H9 (cell line): ENCODE results near the gene C3orf52. TPM values are rescaled to one million over a fixed set of nuclear protein-coding genes. Genes with fewer than 3 reads are reported as not detected.

Experiments used
- DNase-seq: peaks from one replicate; pipeline ENCODE4 v3.0.0-alpha.2; 2017
- H2AFZ ChIP-seq: one replicate; pipeline ENCODE4 v1.6.1; 2013; ENCODE audit warnings: mild to moderate bottlenecking, low read length, control low read depth, moderate library complexity
- H2AK5ac ChIP-seq: 2 replicates; pipeline ENCODE4 v1.6.1; 2013; ENCODE audit warnings: low read length, control low read depth, mixed read lengths; ENCODE audit not compliant: insufficient read length
- H2BK120ac ChIP-seq: one replicate; pipeline ENCODE4 v1.6.1; 2013; ENCODE audit warnings: low read depth, mild to moderate bottlenecking, low read length, control low read depth, inconsistent platforms; ENCODE audit not compliant: poor library complexity, severe bottlenecking
- H2BK12ac ChIP-seq: 2 replicates; pipeline ENCODE4 v1.6.1; 2013; ENCODE audit warnings: low read length, control low read depth, mixed read lengths, low read depth; ENCODE audit not compliant: insufficient read length
- H2BK15ac ChIP-seq: 2 replicates; pipeline ENCODE4 v1.6.1; 2013; ENCODE audit warnings: low read depth, low read length, control low read depth
- H2BK20ac ChIP-seq: one replicate; pipeline ENCODE4 v1.6.1; 2013; ENCODE audit warnings: low read depth, mild to moderate bottlenecking, low read length, control low read depth, inconsistent platforms; ENCODE audit not compliant: poor library complexity, severe bottlenecking
- H2BK5ac ChIP-seq: 2 replicates; pipeline ENCODE4 v1.6.1; 2013; ENCODE audit warnings: low read length, control low read depth, mixed read lengths; ENCODE audit not compliant: insufficient read length
- H3K14ac ChIP-seq: 2 replicates; pipeline ENCODE4 v1.6.1; 2013; ENCODE audit warnings: low read length, control low read depth; ENCODE audit not compliant: insufficient read depth
- H3K18ac ChIP-seq: 2 replicates; pipeline ENCODE4 v1.6.1; 2013; ENCODE audit warnings: low read depth, mild to moderate bottlenecking, mixed read lengths, low read length, control low read depth; ENCODE audit not compliant: insufficient read length
- H3K23ac ChIP-seq: 2 replicates; pipeline ENCODE4 v1.6.1; 2013; ENCODE audit warnings: low read length, control low read depth, mixed read lengths, low read depth; ENCODE audit not compliant: insufficient read length
- H3K23me2 ChIP-seq: 2 replicates; pipeline ENCODE4 v1.6.1; 2013; ENCODE audit warnings: low read depth, mild to moderate bottlenecking, mixed read lengths, low read length, control low read depth; ENCODE audit not compliant: insufficient read length, poor library complexity, severe bottlenecking
- H3K27ac ChIP-seq: 2 replicates; pipeline ENCODE4 v1.5.1; 2013; ENCODE audit warnings: low read length, control low read depth, mixed read lengths, low read depth; ENCODE audit not compliant: insufficient read length
- H3K27me3 ChIP-seq: 2 replicates; pipeline ENCODE4 v1.6.1; 2013; ENCODE audit warnings: low read length, control low read depth, inconsistent platforms; ENCODE audit not compliant: insufficient read depth
- H3K4ac ChIP-seq: 2 replicates; pipeline ENCODE4 v1.6.1; 2013; ENCODE audit warnings: low read depth, mild to moderate bottlenecking, control low read depth, inconsistent platforms, low read length, moderate library complexity
- H3K4me1 ChIP-seq: 2 replicates; pipeline ENCODE4 v1.6.1; 2013; ENCODE audit warnings: low read length, control low read depth, inconsistent platforms; ENCODE audit not compliant: insufficient read depth
- H3K4me2 ChIP-seq: 2 replicates; pipeline ENCODE4 v1.6.1; 2013; ENCODE audit warnings: low read length, control low read depth, mixed read lengths; ENCODE audit not compliant: insufficient read length, insufficient read depth
- H3K56ac ChIP-seq: 2 replicates; pipeline ENCODE4 v1.6.1; 2013; ENCODE audit warnings: low read depth, mild to moderate bottlenecking, mixed read lengths, low read length, control low read depth; ENCODE audit not compliant: insufficient read length
- H3K79me1 ChIP-seq: 2 replicates; pipeline ENCODE4 v1.6.1; 2013; ENCODE audit warnings: low read depth, mild to moderate bottlenecking, moderate library complexity, low read length, control low read depth, inconsistent platforms; ENCODE audit not compliant: insufficient read depth, poor library complexity, severe bottlenecking
- H3K79me2 ChIP-seq: 2 replicates; pipeline ENCODE4 v1.6.1; 2013; ENCODE audit warnings: low read length, control low read depth, inconsistent platforms; ENCODE audit not compliant: insufficient read depth
- H3K9ac ChIP-seq: 2 replicates; pipeline ENCODE4 v1.6.1; 2013; ENCODE audit warnings: low read length, control low read depth, mixed read lengths; ENCODE audit not compliant: insufficient read length; ENCODE audit errors: extremely low read depth
- H3K9me3 ChIP-seq: one replicate; pipeline ENCODE4 v1.6.1; 2013; ENCODE audit warnings: low read depth, low read length, inconsistent platforms; ENCODE audit not compliant: control insufficient read depth
- H3T11ph ChIP-seq: one replicate; pipeline ENCODE4 v1.6.1; 2013; ENCODE audit warnings: mild to moderate bottlenecking, low read length, control low read depth, inconsistent platforms
- H4K20me1 ChIP-seq: one replicate; pipeline ENCODE4 v1.6.1; 2013; ENCODE audit not compliant: control insufficient read depth, insufficient read length, insufficient read depth
- H4K5ac ChIP-seq: 2 replicates; pipeline ENCODE4 v1.6.1; 2013; ENCODE audit warnings: low read depth, mild to moderate bottlenecking, mixed read lengths, low read length, control low read depth; ENCODE audit not compliant: insufficient read length
- H4K8ac ChIP-seq: replicated peaks from 2 replicates; pipeline ENCODE4 v1.6.1; 2013; ENCODE audit warnings: low read length, control low read depth, mixed read lengths, low read depth; ENCODE audit not compliant: insufficient read length
- H4K91ac ChIP-seq: 2 replicates; pipeline ENCODE4 v1.6.1; 2013; ENCODE audit warnings: low read depth, mild to moderate bottlenecking, moderate library complexity, mixed read lengths, low read length, control low read depth; ENCODE audit not compliant: insufficient read length
- H3K27ac Mint-ChIP-seq, 3 experiments: 2 replicates in 2 of 3; 3 replicates in 1 of 3; pipeline ENCODE4 v1.8.0; 2020 to 2021; ENCODE audit warnings: mixed read lengths in 3 of 3, mild to moderate bottlenecking in 1 of 3, moderate library complexity in 1 of 3
- H3K27me3 Mint-ChIP-seq: 2 replicates; pipeline ENCODE4 v1.8.0; 2021; ENCODE audit warnings: low read depth, mild to moderate bottlenecking, moderate library complexity, mixed read lengths
- H3K36me3 Mint-ChIP-seq, 3 experiments: 2 replicates in 2 of 3; 3 replicates in 1 of 3; pipeline ENCODE4 v1.8.0; 2020 to 2021; ENCODE audit warnings: low read depth in 3 of 3, mixed read lengths in 3 of 3; ENCODE audit not compliant: insufficient read depth in 1 of 3
- H3K4me1 Mint-ChIP-seq, 2 experiments: 2 replicates each; pipeline ENCODE4 v1.8.0; 2020; ENCODE audit warnings: mixed read lengths in 2 of 2
- H3K4me3 Mint-ChIP-seq, 2 experiments: 2 replicates in 1 of 2; 3 replicates in 1 of 2; pipeline ENCODE4 v1.8.0; 2020 to 2021; ENCODE audit warnings: mild to moderate bottlenecking in 2 of 2, mixed read lengths in 2 of 2, moderate library complexity in 1 of 2
- H3K9me3 Mint-ChIP-seq, 2 experiments: 2 replicates in 1 of 2; 3 replicates in 1 of 2; pipeline ENCODE4 v1.8.0; 2020; ENCODE audit warnings: mild to moderate bottlenecking in 2 of 2, mixed read lengths in 2 of 2, moderate library complexity in 1 of 2
- CTCF ChIP-seq: fragments of 200-600 bp; sonication (generic); conservative IDR thresholded peaks from 3 replicates; pipeline ENCODE4 v1.8.0; 2021; ENCODE audit warnings: antibody characterized with exemption, mild to moderate bottlenecking
- WGBS: extraction: QIAGEN DNeasy Blood & Tissue Kit; methylation state at CpG from one replicate; pipeline ENCODE4 v1.1.7; 2013; ENCODE audit warnings: missing lambda C conversion rate, low lambda C conversion rate, mixed read lengths; ENCODE audit not compliant: insufficient read length; ENCODE audit errors: extremely low coverage; 5-methylcytosine and 5-hydroxymethylcytosine counted together
- microRNA-seq: library from miRNA; unstranded; fragments of <30 nt; microRNA quantifications from one replicate; pipeline ENCODE4, GENCODE V29; 2020; ENCODE audit warnings: borderline microRNAs expressed
- total RNA-seq: library from RNA; stranded (reverse); gene quantifications from 2 replicates; pipeline ENCODE4 v1.2.1, GENCODE V29; 2021

C3orf52 gene
- total RNA-seq, 1 experiment from 2014 or later, result 11.2 TPM

- H2BK12ac ChIP-seq, result no peak overlapping the region
- H3K4me3 Mint-ChIP-seq, result no peak overlapping the region
- no peak overlapping the region for H4K91ac ChIP-seq
- no peaks in the 10 kb centered on the region for H3K79me2 ChIP-seq
- no peak overlapping the region for H4K8ac ChIP-seq
- H3K9me3 Mint-ChIP-seq, result peaks cover 18 to 23% of the 10 kb centered on the region in 2 experiments
- no peak overlapping the region for H4K5ac ChIP-seq
- peaks cover 0 to 3% of the 10 kb centered on the region in 2 experiments; a peak in 3 of 4 replicates for H3K4me1 Mint-ChIP-seq
- no peak overlapping the region for H3K4me2 ChIP-seq
- no peak overlapping the region for H2AK5ac ChIP-seq
- no peaks in the 10 kb centered on the region for H3K9me3 ChIP-seq
- peaks cover 5 to 17% (median 15%) of the 10 kb centered on the region in 3 experiments for H3K36me3 Mint-ChIP-seq
- H3K23me2 ChIP-seq, result no peaks in the 10 kb centered on the region
- H2BK5ac ChIP-seq, result no peak overlapping the region
- peaks cover 2% of the 10 kb centered on the region; the same call in 1 of the 2 replicates for H3K27me3 Mint-ChIP-seq
- DNase-seq, result no peak
- no peaks in the 10 kb centered on the region for H3K79me1 ChIP-seq
- H2AFZ ChIP-seq, result no peak overlapping the region
- no peaks in the 10 kb centered on the region for H3K27me3 ChIP-seq
- H3K14ac ChIP-seq, result no peak overlapping the region
- no peak overlapping the region for H3K27ac Mint-ChIP-seq
- WGBS, result no CpG with 5 or more reads among the region's 2 CpGs
- H3K27ac ChIP-seq, result no peak overlapping the region
- no peak overlapping the region for H3K23ac ChIP-seq
- H2BK20ac ChIP-seq, result no peak overlapping the region
- no peak overlapping the region for H3K18ac ChIP-seq
- H4K20me1 ChIP-seq, result no peaks in the 10 kb centered on the region
- no peak overlapping the region for H3K4ac ChIP-seq
- TF ChIP-seq CTCF, result no peak
- no peak overlapping the region for H2BK15ac ChIP-seq
- no peak overlapping the region for H2BK120ac ChIP-seq
- no peak overlapping the region for H3K56ac ChIP-seq
- H3T11ph ChIP-seq, result no peak overlapping the region
- H3K9ac ChIP-seq, result no peak overlapping the region
- H3K4me1 ChIP-seq, result no peaks in the 10 kb centered on the region
Measured at GRCh38 chr3:112167758-112168157, 81.6 kb downstream of the C3orf52 start.

Small RNA genes within 50 kb of the gene (microRNA-seq; reads per million reads assigned to microRNA genes)
- not detected for gene MIR567

Other genes with a start within 250 kb of the C3orf52 start
- 13.2 and 14.1 TPM in 2 replicates for gene PHLDB2, start 227.1 kb upstream of the C3orf52 start, total RNA-seq
- gene ABHD10, start 107.4 kb upstream of the C3orf52 start, total RNA-seq, result 21.8 and 28.4 TPM in 2 replicates
- gene TAGLN3, start 87.5 kb upstream of the C3orf52 start, total RNA-seq, result 6.4 and 7.5 TPM in 2 replicates
- not detected in 2 replicates for gene TMPRSS7, start 51.7 kb upstream of the C3orf52 start, total RNA-seq
- gene GCSAM, start 46.9 kb downstream of the C3orf52 start, total RNA-seq, result not detected in 2 replicates
- 0.15 and 0.50 TPM in 2 replicates for gene SLC9C1, start 207.8 kb downstream of the C3orf52 start, total RNA-seq
- 51.6 and 56.0 TPM in 2 replicates for gene CD200, start 246.8 kb downstream of the C3orf52 start, total RNA-seq